Mesendoderm (in vitro differentiated cells): ENCODE measurements around the gene SYCE3.
"Not testable (repeated sequence)": the region's sequence is repeated elsewhere in the genome, so short reads cannot be mapped to it uniquely, and the experiment has no call there.

Source experiments
- DNase-seq: peaks from one replicate; pipeline ENCODE4 v3.0.0; 2013
- H2AK5ac ChIP-seq: 2 replicates; pipeline ENCODE4 v1.6.1; 2013; ENCODE audit warnings: low read length, inconsistent platforms
- H2BK120ac ChIP-seq: 2 replicates; pipeline ENCODE4 v1.6.1; 2013; ENCODE audit warnings: low read depth, mild to moderate bottlenecking, low read length, moderate library complexity, mixed read lengths
- H2BK15ac ChIP-seq: replicated peaks from 2 replicates; pipeline ENCODE4 v1.6.1; 2013; ENCODE audit warnings: low read depth, mild to moderate bottlenecking, moderate library complexity
- H2BK5ac ChIP-seq: 2 replicates; pipeline ENCODE4 v1.6.1; 2013; ENCODE audit warnings: low read length, inconsistent platforms
- H3K18ac ChIP-seq: 2 replicates; pipeline ENCODE4 v1.6.1; 2013; ENCODE audit warnings: mild to moderate bottlenecking, low read length, mixed read lengths
- H3K23ac ChIP-seq: one replicate; pipeline ENCODE4 v1.6.1; 2013; ENCODE audit warnings: low read length
- H3K27ac ChIP-seq: 2 replicates; pipeline ENCODE4 v1.5.1; 2013; ENCODE audit warnings: low read depth, mild to moderate bottlenecking, inconsistent platforms, low read length, moderate library complexity
- H3K27me3 ChIP-seq: 2 replicates; pipeline ENCODE4 v1.6.1; 2013; ENCODE audit warnings: low read length, control low read depth, mild to moderate bottlenecking, inconsistent platforms; ENCODE audit not compliant: insufficient read depth, poor library complexity
- H3K36me3 ChIP-seq: 2 replicates; pipeline ENCODE4 v1.6.1; 2013; ENCODE audit warnings: low read length, inconsistent platforms; ENCODE audit not compliant: control insufficient read depth, insufficient read depth
- H3K4ac ChIP-seq: one replicate; pipeline ENCODE4 v1.6.1; 2013; ENCODE audit warnings: low read depth, mild to moderate bottlenecking, low read length, moderate library complexity
- H3K4me1 ChIP-seq: 2 replicates; pipeline ENCODE4 v1.6.1; 2013; ENCODE audit warnings: low read depth, low read length, inconsistent platforms; ENCODE audit not compliant: control insufficient read depth
- H3K4me2 ChIP-seq: 2 replicates; pipeline ENCODE4 v1.6.1; 2013; ENCODE audit warnings: low read length
- H3K4me3 ChIP-seq: 2 replicates; pipeline ENCODE4 v1.5.1; 2013; ENCODE audit warnings: mild to moderate bottlenecking, low read length
- H3K56ac ChIP-seq: one replicate; pipeline ENCODE4 v1.6.1; 2013; ENCODE audit warnings: low read length
- H3K79me1 ChIP-seq: 2 replicates; pipeline ENCODE4 v1.6.1; 2013; ENCODE audit warnings: low read length, inconsistent platforms
- H3K79me2 ChIP-seq: 2 replicates; pipeline ENCODE4 v1.6.1; 2013; ENCODE audit warnings: mild to moderate bottlenecking, low read length; ENCODE audit not compliant: control insufficient read depth, insufficient read depth
- H3K9ac ChIP-seq: 2 replicates; pipeline ENCODE4 v1.6.1; 2013; ENCODE audit warnings: low read length, inconsistent platforms
- H4K5ac ChIP-seq: one replicate; pipeline ENCODE4 v1.6.1; 2013; ENCODE audit warnings: low read length
- H4K8ac ChIP-seq: one replicate; pipeline ENCODE4 v1.6.1; 2013; ENCODE audit warnings: low read depth, mild to moderate bottlenecking, control low read depth, low read length, moderate library complexity
- WGBS: extraction: QIAGEN DNeasy Blood & Tissue Kit; methylation state at CpG from one replicate; pipeline ENCODE4 v1.1.7; 2013; ENCODE audit warnings: low lambda C conversion rate, missing lambda C conversion rate; ENCODE audit not compliant: insufficient coverage; ENCODE audit errors: extremely low coverage; 5-methylcytosine and 5-hydroxymethylcytosine counted together

Gene SYCE3

GRCh38 chr22:50520184-50520583 lies 42.5 kb downstream of the SYCE3 start:
- not testable (repeated sequence) for H3K27me3 ChIP-seq, H2BK5ac ChIP-seq, H3K56ac ChIP-seq, H3K4ac ChIP-seq, H4K5ac ChIP-seq, H3K79me2 ChIP-seq, H2BK15ac ChIP-seq, H3K4me3 ChIP-seq, H3K36me3 ChIP-seq, H3K9ac ChIP-seq, H3K79me1 ChIP-seq, H2BK120ac ChIP-seq, DNase-seq, H3K23ac ChIP-seq, H3K27ac ChIP-seq, H2AK5ac ChIP-seq, H4K8ac ChIP-seq, H3K4me1 ChIP-seq, H3K4me2 ChIP-seq, H3K18ac ChIP-seq
- WGBS: no CpG with 5 or more reads among the region's 8 CpGs

GRCh38 chr22:50519151-50519550 lies 43.6 kb downstream of the SYCE3 start:
- WGBS: no CpG with 5 or more reads among the region's 8 CpGs
- Histone ChIP-seq H2BK15ac (no peak overlapping the region), H3K23ac (no peak overlapping the region), H3K9ac (no peak overlapping the region), H3K4me1 (no peaks in the 10 kb centered on the region), H4K8ac (no peak overlapping the region), H3K4ac (no peak overlapping the region), H2AK5ac (no peak overlapping the region), H3K27ac (no peak overlapping the region), H4K5ac (no peak overlapping the region), H3K79me2 (peaks cover 13% of the 10 kb centered on the region), H3K4me2 (no peak overlapping the region), H3K79me1 (peaks cover 11% of the 10 kb centered on the region), H3K4me3 (no peak overlapping the region), H3K56ac (no peak overlapping the region), H3K27me3 (no peaks in the 10 kb centered on the region), H3K36me3 (peaks cover 5% of the 10 kb centered on the region), H2BK5ac (no peak overlapping the region), H3K18ac (no peak overlapping the region), H2BK120ac (no peak overlapping the region)
- DNase-seq: no peak

GRCh38 chr22:50518606-50519005 lies 44.1 kb downstream of the SYCE3 start:
- H3K18ac ChIP-seq: no peak overlapping the region
- no peak overlapping the region for H2AK5ac ChIP-seq
- H3K56ac ChIP-seq: no peak overlapping the region
- no peaks in the 10 kb centered on the region for H3K27me3 ChIP-seq
- peaks cover 13% of the 10 kb centered on the region for H3K79me1 ChIP-seq
- no peak overlapping the region for H4K5ac ChIP-seq
- H3K27ac ChIP-seq: no peak overlapping the region
- WGBS: no CpG with 5 or more reads among the region's 7 CpGs
- no peak overlapping the region for H2BK5ac ChIP-seq
- H3K4me3 ChIP-seq: no peak overlapping the region
- no peaks in the 10 kb centered on the region for H3K4me1 ChIP-seq
- no peak overlapping the region for H3K4me2 ChIP-seq
- no peak overlapping the region for H3K4ac ChIP-seq
- H2BK120ac ChIP-seq: no peak overlapping the region
- H3K23ac ChIP-seq: no peak overlapping the region
- no peak overlapping the region for H2BK15ac ChIP-seq
- H3K79me2 ChIP-seq: peaks cover 15% of the 10 kb centered on the region
- no peak overlapping the region for H4K8ac ChIP-seq
- DNase-seq: no peak
- no peak overlapping the region for H3K9ac ChIP-seq
- H3K36me3 ChIP-seq: peaks cover 5% of the 10 kb centered on the region

- Histone ChIP-seq H2AK5ac (no peak overlapping the region), H3K18ac (no peak overlapping the region), H3K79me1 (peaks cover 15% of the 10 kb centered on the region), H3K4me1 (no peaks in the 10 kb centered on the region), H3K27ac (no peak overlapping the region), H3K36me3 (peaks cover 5% of the 10 kb centered on the region), H2BK5ac (no peak overlapping the region), H3K4me2 (no peak overlapping the region), H3K4me3 (no peak overlapping the region), H3K4ac (no peak overlapping the region), H3K9ac (no peak overlapping the region), H4K8ac (no peak overlapping the region), H2BK120ac (no peak overlapping the region), H3K56ac (no peak overlapping the region), H3K79me2 (peaks cover 21% of the 10 kb centered on the region), H2BK15ac (no peak overlapping the region), H3K27me3 (no peaks in the 10 kb centered on the region), H3K23ac (no peak overlapping the region), H4K5ac (no peak overlapping the region)
- DNase-seq: peak; percentile 5
- no CpG with 5 or more reads among the region's 20 CpGs for WGBS
Observed at GRCh38 chr22:50517495-50518260, 45.0 kb downstream of the SYCE3 start.

- Histone ChIP-seq H2BK15ac (no peak overlapping the region), H3K4me1 (no peaks in the 10 kb centered on the region), H3K9ac (no peak overlapping the region), H3K4me2 (no peak overlapping the region), H3K56ac (no peak overlapping the region), H3K27ac (no peak overlapping the region), H4K5ac (no peak overlapping the region), H4K8ac (no peak overlapping the region), H3K18ac (no peak overlapping the region), H3K23ac (no peak overlapping the region), H3K4ac (no peak overlapping the region), H2BK5ac (no peak overlapping the region), H3K79me2 (peaks cover 26% of the 10 kb centered on the region), H3K4me3 (no peak overlapping the region), H3K36me3 (peaks cover 5% of the 10 kb centered on the region), H2AK5ac (no peak overlapping the region), H2BK120ac (no peak overlapping the region), H3K79me1 (peaks cover 18% of the 10 kb centered on the region), H3K27me3 (no peaks in the 10 kb centered on the region)
- WGBS: no CpG with 5 or more reads among the region's 16 CpGs
- no peak for DNase-seq
Observed at GRCh38 chr22:50516891-50517290, 45.8 kb downstream of the SYCE3 start.

- Histone ChIP-seq H4K8ac (no peak overlapping the region), H3K4ac (no peak overlapping the region), H3K56ac (no peak overlapping the region), H3K79me2 (peaks cover 26% of the 10 kb centered on the region), H3K27me3 (no peaks in the 10 kb centered on the region), H2BK120ac (no peak overlapping the region), H3K23ac (no peak overlapping the region), H4K5ac (no peak overlapping the region), H3K4me1 (no peaks in the 10 kb centered on the region), H2AK5ac (no peak overlapping the region), H2BK5ac (no peak overlapping the region), H3K4me2 (no peak overlapping the region), H3K36me3 (peaks cover 5% of the 10 kb centered on the region), H3K18ac (no peak overlapping the region), H3K4me3 (no peak overlapping the region), H3K9ac (no peak overlapping the region), H2BK15ac (no peak overlapping the region), H3K79me1 (peaks cover 19% of the 10 kb centered on the region), H3K27ac (no peak overlapping the region)
- WGBS: no CpG with 5 or more reads among the region's 8 CpGs
- DNase-seq: no peak
Observed at GRCh38 chr22:50516068-50516467, 46.7 kb downstream of the SYCE3 start.
